ENCODE results near the gene VPS37D.
"Not testable (repeated sequence)": the region's sequence is repeated elsewhere in the genome, so short reads cannot be mapped to it uniquely, and the experiment has no call there.

- TF ChIP-seq, protein P1, sequence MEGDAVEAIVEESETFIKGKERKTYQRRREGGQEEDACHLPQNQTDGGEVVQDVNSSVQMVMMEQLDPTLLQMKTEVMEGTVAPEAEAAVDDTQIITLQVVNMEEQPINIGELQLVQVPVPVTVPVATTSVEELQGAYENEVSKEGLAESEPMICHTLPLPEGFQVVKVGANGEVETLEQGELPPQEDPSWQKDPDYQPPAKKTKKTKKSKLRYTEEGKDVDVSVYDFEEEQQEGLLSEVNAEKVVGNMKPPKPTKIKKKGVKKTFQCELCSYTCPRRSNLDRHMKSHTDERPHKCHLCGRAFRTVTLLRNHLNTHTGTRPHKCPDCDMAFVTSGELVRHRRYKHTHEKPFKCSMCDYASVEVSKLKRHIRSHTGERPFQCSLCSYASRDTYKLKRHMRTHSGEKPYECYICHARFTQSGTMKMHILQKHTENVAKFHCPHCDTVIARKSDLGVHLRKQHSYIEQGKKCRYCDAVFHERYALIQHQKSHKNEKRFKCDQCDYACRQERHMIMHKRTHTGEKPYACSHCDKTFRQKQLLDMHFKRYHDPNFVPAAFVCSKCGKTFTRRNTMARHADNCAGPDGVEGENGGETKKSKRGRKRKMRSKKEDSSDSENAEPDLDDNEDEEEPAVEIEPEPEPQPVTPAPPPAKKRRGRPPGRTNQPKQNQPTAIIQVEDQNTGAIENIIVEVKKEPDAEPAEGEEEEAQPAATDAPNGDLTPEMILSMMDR (IDR thresholded peaks at IDR 0.05): not testable (repeated sequence)
- not testable (repeated sequence) for TF ChIP-seq POLR2A (IDR thresholded peaks at IDR 0.05)
Measured at GRCh38 chr7:73720443-73720842, 52.8 kb downstream of the VPS37D start.
